ENCODE data around the gene ZNF428.

Gene ZNF428, protein sequence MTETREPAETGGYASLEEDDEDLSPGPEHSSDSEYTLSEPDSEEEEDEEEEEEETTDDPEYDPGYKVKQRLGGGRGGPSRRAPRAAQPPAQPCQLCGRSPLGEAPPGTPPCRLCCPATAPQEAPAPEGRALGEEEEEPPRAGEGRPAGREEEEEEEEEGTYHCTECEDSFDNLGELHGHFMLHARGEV
- long read RNA-seq, transcript ZNF428-201 (3 exons, 1,412 nt) = major isoform, 5 of 9 reads
- long read RNA-seq, partial matches to known transcripts = 0 of 9 reads
- long read RNA-seq, other reads (novel, unspliced or antisense) = 3 of 9 reads

DNA sequence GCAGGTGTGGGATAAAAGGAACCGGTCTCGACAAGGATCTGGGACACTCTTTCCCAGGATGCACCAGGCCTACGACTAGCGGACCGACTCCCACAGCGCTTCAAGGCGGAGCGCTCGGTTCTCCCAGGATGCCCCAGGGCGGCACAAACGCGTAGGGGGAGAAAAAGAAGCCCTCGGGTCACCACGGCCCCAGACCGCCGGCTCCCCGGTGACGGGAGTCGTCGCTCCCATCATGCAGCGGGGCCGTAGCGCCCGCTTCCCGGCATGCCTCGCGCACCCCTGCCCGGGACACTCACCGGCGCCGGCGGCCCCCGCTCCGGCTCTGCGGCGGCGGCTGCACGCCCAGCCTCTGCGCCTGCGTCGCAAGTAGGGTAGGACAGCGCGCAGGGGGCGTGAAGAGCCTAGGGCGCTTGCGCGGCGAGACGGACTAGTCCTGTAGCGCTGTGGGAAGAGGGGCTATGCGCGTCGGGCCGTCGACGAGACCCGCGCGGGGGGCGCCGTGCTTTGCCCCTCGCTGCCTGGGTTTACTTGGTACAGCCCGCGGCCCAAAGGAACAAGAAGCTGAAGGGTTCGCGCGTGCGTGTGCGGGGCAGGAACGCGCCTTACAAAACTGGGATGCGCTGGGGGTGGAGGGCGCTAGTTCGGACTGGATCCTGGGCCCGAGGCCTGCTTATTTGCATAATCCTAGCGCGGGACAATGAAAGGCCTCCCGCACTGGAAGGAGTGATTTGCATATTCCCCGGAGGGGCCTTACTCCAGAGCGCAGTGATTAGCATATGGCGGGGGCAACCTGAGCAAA, at the start of gene ZNF428:
Gene ZNF428, minus strand, starts transcription at position 368 of the 799 bp plus-strand sequence. CDS start 5,325 bp downstream, outside the sequence.
- DNase-seq (ENCODE audit: low read depth in 1 of 2, low spot score in 1 of 2) = peak; percentile 83 to 90
- TF ChIP-seq, protein P1, sequence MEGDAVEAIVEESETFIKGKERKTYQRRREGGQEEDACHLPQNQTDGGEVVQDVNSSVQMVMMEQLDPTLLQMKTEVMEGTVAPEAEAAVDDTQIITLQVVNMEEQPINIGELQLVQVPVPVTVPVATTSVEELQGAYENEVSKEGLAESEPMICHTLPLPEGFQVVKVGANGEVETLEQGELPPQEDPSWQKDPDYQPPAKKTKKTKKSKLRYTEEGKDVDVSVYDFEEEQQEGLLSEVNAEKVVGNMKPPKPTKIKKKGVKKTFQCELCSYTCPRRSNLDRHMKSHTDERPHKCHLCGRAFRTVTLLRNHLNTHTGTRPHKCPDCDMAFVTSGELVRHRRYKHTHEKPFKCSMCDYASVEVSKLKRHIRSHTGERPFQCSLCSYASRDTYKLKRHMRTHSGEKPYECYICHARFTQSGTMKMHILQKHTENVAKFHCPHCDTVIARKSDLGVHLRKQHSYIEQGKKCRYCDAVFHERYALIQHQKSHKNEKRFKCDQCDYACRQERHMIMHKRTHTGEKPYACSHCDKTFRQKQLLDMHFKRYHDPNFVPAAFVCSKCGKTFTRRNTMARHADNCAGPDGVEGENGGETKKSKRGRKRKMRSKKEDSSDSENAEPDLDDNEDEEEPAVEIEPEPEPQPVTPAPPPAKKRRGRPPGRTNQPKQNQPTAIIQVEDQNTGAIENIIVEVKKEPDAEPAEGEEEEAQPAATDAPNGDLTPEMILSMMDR (IDR thresholded peaks at IDR 0.05; ENCODE audit: insufficient read depth, low read length) = no peak
- TF ChIP-seq GABPA (IDR thresholded peaks at IDR 0.05; ENCODE audit: low read depth) (no peak), POLR2AphosphoS5 (IDR thresholded peaks at IDR 0.05; ENCODE audit: low read depth) (0 out of 2 replicates have a peak, but pooled peaks have one; percentile 45), SPI1 (IDR thresholded peaks at IDR 0.05; ENCODE audit: borderline replicate concordance, low read depth) (no peak)
- TF ChIP-seq, protein P2, sequence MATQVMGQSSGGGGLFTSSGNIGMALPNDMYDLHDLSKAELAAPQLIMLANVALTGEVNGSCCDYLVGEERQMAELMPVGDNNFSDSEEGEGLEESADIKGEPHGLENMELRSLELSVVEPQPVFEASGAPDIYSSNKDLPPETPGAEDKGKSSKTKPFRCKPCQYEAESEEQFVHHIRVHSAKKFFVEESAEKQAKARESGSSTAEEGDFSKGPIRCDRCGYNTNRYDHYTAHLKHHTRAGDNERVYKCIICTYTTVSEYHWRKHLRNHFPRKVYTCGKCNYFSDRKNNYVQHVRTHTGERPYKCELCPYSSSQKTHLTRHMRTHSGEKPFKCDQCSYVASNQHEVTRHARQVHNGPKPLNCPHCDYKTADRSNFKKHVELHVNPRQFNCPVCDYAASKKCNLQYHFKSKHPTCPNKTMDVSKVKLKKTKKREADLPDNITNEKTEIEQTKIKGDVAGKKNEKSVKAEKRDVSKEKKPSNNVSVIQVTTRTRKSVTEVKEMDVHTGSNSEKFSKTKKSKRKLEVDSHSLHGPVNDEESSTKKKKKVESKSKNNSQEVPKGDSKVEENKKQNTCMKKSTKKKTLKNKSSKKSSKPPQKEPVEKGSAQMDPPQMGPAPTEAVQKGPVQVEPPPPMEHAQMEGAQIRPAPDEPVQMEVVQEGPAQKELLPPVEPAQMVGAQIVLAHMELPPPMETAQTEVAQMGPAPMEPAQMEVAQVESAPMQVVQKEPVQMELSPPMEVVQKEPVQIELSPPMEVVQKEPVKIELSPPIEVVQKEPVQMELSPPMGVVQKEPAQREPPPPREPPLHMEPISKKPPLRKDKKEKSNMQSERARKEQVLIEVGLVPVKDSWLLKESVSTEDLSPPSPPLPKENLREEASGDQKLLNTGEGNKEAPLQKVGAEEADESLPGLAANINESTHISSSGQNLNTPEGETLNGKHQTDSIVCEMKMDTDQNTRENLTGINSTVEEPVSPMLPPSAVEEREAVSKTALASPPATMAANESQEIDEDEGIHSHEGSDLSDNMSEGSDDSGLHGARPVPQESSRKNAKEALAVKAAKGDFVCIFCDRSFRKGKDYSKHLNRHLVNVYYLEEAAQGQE (IDR thresholded peaks at IDR 0.05; ENCODE audit: insufficient replicate concordance, low read depth) = peak; percentile 30
- peak within 1 kb of the TSS; percentile 89 for H3K27ac ChIP-seq (replicated peaks)
- no peaks in the 10 kb centered on the region for H3K27me3 ChIP-seq (ENCODE audit: insufficient read depth, poor library complexity, severe bottlenecking)
- H3K4me3 ChIP-seq (replicated peaks; ENCODE audit: insufficient read depth, low read length) = peak within 1 kb of the TSS; percentile 72

DNA sequence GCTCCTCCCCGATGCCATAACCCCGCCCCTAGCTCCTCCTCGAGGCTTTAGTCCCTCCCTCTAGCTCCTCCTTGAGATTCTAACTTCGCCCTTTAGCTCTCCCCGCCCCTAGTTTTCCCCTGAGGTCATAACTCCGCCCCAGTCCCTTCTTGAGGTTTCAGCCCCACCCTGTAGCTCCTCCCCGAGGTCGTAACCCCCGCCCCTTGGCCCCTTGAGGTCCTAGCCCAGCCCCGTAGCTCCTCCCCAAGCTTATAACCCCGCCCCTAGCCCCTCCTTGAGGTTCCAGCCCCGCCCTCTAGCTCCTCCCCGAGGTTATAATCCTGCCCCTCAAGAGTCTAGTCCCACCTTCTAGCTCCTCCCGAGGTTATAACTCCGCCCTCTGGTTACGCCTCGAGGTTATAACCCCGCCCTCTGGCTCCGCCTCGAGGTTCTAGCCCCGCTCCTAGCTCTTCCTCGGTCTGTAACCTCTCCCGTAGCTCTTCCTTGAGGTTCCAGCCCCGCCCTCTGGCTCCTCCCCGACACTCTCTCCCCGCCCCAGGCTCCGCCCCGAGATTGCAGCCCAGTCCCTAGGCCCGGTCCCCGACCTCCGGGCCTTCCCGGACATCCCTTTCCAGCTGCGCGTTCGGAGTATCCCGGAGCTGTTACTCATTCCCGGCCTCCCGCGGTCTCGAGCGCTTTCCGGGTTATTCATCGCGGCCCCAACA, 49.1 kb upstream of the ZNF428 start:
- Histone ChIP-seq H3K27me3 (ENCODE audit: insufficient read depth, poor library complexity, severe bottlenecking) (no peaks in the 10 kb centered on the region), H3K27ac (replicated peaks) (peak overlapping the region; percentile 82), H3K4me3 (replicated peaks; ENCODE audit: insufficient read depth, low read length) (peak overlapping the region; percentile 86)
- TF ChIP-seq POLR2AphosphoS5 (IDR thresholded peaks at IDR 0.05; ENCODE audit: low read depth) (no peak), GABPA (IDR thresholded peaks at IDR 0.05; ENCODE audit: low read depth) (no peak), SPI1 (IDR thresholded peaks at IDR 0.05; ENCODE audit: borderline replicate concordance, low read depth) (no peak)
- TF ChIP-seq, protein P2 (IDR thresholded peaks at IDR 0.05; ENCODE audit: insufficient replicate concordance, low read depth) = no peak
- TF ChIP-seq, protein P1 (IDR thresholded peaks at IDR 0.05; ENCODE audit: insufficient read depth, low read length) = no peak
- peak; percentile 99 for DNase-seq (ENCODE audit: low read depth in 1 of 2, low spot score in 1 of 2)

DNA sequence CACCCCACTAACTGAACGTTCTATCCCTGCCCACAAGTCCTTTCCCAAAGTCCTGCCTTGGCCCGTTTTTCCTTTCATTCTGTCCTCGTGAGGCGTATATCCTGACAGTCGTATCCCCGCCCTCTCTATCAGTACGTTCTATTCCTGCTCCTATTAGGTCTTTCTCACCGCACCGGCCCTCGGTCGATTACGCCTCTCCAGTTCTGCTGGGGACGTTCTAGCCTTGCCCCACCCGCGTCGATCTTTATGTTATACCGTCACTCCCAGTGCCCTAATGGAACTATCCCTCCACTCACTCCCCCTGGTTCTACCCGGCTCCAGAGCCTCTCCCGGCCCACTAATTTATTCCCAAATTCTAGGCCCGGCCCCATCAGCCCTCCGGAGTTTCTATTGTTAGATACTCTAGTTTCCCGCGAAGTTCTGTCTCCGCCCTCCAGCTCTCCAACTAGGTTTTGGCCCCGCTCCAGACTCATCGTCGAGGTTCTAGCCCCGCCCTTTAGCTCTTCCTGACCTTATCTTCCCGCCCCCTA, 48.5 kb upstream of the ZNF428 start:
- no peaks in the 10 kb centered on the region for H3K27me3 ChIP-seq (ENCODE audit: insufficient read depth, poor library complexity, severe bottlenecking)
- H3K27ac ChIP-seq (replicated peaks) = no peak overlapping the region
- DNase-seq (ENCODE audit: low read depth in 1 of 2, low spot score in 1 of 2) = no peak
- peak overlapping the region; percentile 43 for H3K4me3 ChIP-seq (replicated peaks; ENCODE audit: insufficient read depth, low read length)
- TF ChIP-seq POLR2AphosphoS5 (IDR thresholded peaks at IDR 0.05; ENCODE audit: low read depth) (no peak), SPI1 (IDR thresholded peaks at IDR 0.05; ENCODE audit: borderline replicate concordance, low read depth) (no peak), GABPA (IDR thresholded peaks at IDR 0.05; ENCODE audit: low read depth) (no peak)
- TF ChIP-seq, protein P1 (IDR thresholded peaks at IDR 0.05; ENCODE audit: insufficient read depth, low read length) = no peak
- TF ChIP-seq, protein P2 (IDR thresholded peaks at IDR 0.05; ENCODE audit: insufficient replicate concordance, low read depth) = no peak
